SJCRH30 (cell line): ENCODE results near the gene HHAT. TPM values are rescaled to one million over a fixed set of nuclear protein-coding genes. Genes with fewer than 3 reads are reported as not detected.
"Not testable (repeated sequence)": the region's sequence is repeated elsewhere in the genome, so short reads cannot be mapped to it uniquely, and the experiment has no call there.

Source experiments
- DNase-seq, 2 experiments: peaks; one replicate each; pipeline ENCODE4 v3.0.0-alpha.2; 2015 to 2020
- H3K27ac ChIP-seq: fragments of 250-450 bp; sonication (Bioruptor Pico); 2 replicates; pipeline ENCODE4 v1.5.1; 2020; ENCODE audit warnings: mild to moderate bottlenecking, moderate library complexity
- H3K27me3 ChIP-seq: fragments of 250-450 bp; sonication (Bioruptor Pico); 2 replicates; pipeline ENCODE4 v1.5.1; 2020; ENCODE audit warnings: mild to moderate bottlenecking, moderate library complexity
- H3K36me3 ChIP-seq: fragments of 250-450 bp; sonication (Bioruptor Pico); 2 replicates; pipeline ENCODE4 v1.5.1; 2020; ENCODE audit warnings: mild to moderate bottlenecking, moderate library complexity
- H3K4me1 ChIP-seq: fragments of 250-450 bp; sonication (Bioruptor Pico); 2 replicates; pipeline ENCODE4 v1.5.1; 2020; ENCODE audit warnings: mild to moderate bottlenecking, moderate library complexity
- H3K4me3 ChIP-seq: fragments of 250-450 bp; sonication (Bioruptor Pico); 2 replicates; pipeline ENCODE4 v1.5.1; 2020; ENCODE audit warnings: mild to moderate bottlenecking, moderate library complexity
- H3K9me3 ChIP-seq: fragments of 250-450 bp; sonication (Bioruptor Pico); replicated peaks from 2 replicates; pipeline ENCODE4 v1.5.1; 2020; ENCODE audit warnings: mild to moderate bottlenecking, moderate library complexity
- total RNA-seq: library from RNA; depleted of rRNA; stranded (reverse); fragments of >200 nt; shearing (Covaris generic); gene quantifications from 2 replicates; pipeline ENCODE4 v1.2.3, GENCODE V29; 2014

HHAT gene
- total RNA-seq, 1 experiment from 2014 or later, result 5.1 TPM

DNA sequence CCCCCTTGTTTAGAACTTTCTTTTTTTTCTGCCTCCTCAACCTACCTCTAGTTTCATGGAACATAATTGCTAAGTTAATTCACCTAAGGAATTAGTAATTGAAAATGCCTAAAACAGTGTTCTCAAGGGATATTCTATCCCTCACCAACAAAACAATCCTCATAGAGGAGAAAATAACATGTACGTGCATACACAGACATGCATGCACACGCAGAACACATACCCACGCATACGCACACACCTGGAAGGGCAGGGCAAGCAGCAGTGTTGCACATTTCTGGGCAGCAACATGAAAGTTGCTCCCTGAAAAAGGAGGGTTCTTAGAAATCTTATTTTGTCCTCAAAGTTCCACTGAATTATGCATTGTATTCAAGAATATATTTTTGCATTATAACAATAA, 76.6 kb downstream of the HHAT start:
- Histone ChIP-seq H3K36me3 (no peaks in the 10 kb centered on the region), H3K4me1 (peaks cover 8% of the 10 kb centered on the region), H3K27me3 (no peaks in the 10 kb centered on the region), H3K4me3 (no peak overlapping the region), H3K27ac (no peak overlapping the region), H3K9me3 (no peaks in the 10 kb centered on the region)
- DNase-seq, result no peak

DNA sequence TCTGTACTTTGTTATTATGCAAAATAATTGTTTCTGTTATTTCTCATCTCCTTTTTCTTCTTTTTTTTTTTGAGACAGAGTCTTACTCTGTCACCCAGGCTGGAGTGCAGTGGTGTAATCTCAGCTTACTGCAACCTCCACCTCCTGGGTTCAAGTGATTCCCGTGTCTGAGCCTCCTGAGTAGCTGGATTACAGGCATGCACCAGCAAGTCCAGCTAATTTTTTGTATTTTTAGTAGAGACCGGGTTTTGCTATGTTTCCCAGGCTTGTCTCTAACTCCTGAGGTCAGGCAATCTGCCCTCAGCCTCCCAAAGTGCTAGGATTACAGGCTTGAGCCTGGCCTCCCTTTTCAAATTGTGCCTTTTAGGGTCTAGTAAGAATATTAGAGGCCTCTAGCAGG, 77.6 kb downstream of the HHAT start:
- not testable (repeated sequence) for H3K4me3 ChIP-seq, DNase-seq, H3K4me1 ChIP-seq, H3K9me3 ChIP-seq, H3K27me3 ChIP-seq, H3K27ac ChIP-seq, H3K36me3 ChIP-seq

DNA sequence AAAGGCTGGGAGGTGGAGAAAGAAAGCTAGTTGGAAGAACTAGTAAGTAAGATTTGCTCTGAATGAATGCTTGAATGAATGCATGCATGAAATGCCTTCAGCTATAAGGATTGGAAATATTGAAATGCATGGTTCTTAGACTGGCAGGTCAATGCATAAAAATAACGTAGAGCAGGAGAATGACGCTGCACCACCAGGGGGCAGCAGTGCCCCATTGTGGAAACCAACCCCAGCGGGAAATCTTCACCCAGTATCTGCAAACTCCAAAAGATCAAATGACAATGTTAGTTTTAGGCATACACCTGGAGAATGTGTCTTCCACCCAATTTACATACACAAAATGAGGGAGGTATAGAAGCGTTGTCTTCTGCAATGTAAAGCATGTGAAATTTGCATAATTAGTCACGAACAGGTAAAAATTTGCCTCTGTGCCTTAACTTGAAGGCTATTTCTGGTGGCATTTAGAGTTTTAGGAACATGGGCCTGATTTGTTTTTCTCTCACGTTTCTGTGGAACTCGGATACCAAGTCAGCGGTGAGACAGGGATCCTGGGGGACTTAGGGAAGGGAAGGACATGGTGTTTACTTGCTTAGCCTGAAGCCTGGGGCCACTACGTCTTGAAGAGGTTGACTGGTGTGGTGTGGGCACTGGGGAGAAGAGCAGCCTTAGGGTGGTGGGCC, 78.6 kb downstream of the HHAT start:
- peak; percentile 56 to 87 for DNase-seq
- H3K36me3 ChIP-seq, result no peaks in the 10 kb centered on the region
- H3K4me3 ChIP-seq, result no peak overlapping the region
- H3K4me1 ChIP-seq, result peaks cover 8% of the 10 kb centered on the region
- no peak overlapping the region for H3K27ac ChIP-seq
- no peaks in the 10 kb centered on the region for H3K27me3 ChIP-seq
- no peaks in the 10 kb centered on the region; the same call in 1 of the 2 replicates for H3K9me3 ChIP-seq

DNA sequence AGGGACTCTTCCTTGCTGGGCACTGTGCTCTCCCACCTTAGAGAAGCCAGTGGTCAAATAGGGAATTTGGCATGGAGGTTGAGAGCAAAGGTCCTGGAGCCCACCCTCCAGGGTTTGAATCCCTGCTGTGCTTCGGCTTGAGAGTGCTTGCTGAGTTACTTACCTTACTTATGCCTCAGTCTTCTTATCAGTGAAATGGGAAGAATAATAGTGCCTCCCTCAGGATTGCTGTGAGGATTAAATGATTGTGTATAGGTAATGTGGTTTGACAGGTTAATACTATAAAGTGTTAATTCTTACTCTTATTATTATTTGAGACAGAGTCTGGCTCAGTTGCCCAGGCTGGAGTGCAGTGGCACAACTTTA, 79.2 kb downstream of the HHAT start:
- no peaks in the 10 kb centered on the region for H3K36me3 ChIP-seq
- H3K27ac ChIP-seq, result no peak overlapping the region
- H3K27me3 ChIP-seq, result no peaks in the 10 kb centered on the region
- no peak overlapping the region for H3K4me3 ChIP-seq
- H3K4me1 ChIP-seq, result peaks cover 8% of the 10 kb centered on the region
- H3K9me3 ChIP-seq, result no peaks in the 10 kb centered on the region; the same call in 1 of the 2 replicates
- DNase-seq, result no peak

DNA sequence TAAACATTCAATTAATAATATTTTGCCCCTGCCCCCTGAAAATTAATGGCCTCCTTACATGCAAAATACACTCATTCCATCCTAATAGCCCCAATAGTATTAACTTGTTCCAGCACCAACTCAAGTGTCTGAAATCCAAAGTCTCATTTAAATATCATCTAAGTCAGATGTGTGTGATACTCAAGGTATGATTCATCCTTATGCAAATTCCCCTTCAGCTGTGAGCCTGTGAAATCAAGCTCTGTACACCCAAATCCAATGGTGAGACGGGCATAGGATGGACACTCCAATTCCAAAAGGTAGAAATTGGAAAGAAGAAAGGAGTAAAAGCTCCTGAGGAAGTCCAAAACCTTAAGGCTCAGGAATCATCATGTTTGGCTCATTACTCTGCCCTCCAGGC, 83.5 kb downstream of the HHAT start:
- H3K4me1 ChIP-seq, result peaks cover 12% of the 10 kb centered on the region
- no peaks in the 10 kb centered on the region; the same call in 1 of the 2 replicates for H3K9me3 ChIP-seq
- no peak overlapping the region for H3K27ac ChIP-seq
- no peaks in the 10 kb centered on the region for H3K27me3 ChIP-seq
- no peaks in the 10 kb centered on the region for H3K36me3 ChIP-seq
- no peak overlapping the region for H3K4me3 ChIP-seq
- no peak for DNase-seq

DNA sequence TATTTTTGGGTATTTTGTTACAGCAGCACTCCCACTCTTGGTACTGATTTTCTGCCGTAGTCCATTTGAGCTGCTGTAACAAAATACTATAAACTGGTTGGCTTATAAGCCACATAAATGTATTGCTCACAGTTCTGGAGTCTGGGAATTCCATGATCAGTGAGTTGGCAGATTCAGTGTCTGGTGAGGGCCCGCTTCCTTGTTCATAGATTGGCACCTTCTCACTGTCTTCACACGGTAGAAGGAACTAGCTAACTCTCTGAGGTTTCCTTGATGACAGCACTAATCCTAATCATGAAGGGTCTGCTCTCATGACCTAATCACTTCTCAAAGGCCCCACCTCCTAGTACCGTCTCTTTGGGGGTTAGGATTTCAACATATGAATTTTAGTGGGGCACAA, 85.2 kb downstream of the HHAT start:
- Histone ChIP-seq H3K36me3 (no peaks in the 10 kb centered on the region), H3K4me1 (peaks cover 8% of the 10 kb centered on the region), H3K9me3 (no peaks in the 10 kb centered on the region; the same call in 1 of the 2 replicates), H3K4me3 (no peak overlapping the region), H3K27ac (no peak overlapping the region), H3K27me3 (no peaks in the 10 kb centered on the region)
- no peak for DNase-seq

DNA sequence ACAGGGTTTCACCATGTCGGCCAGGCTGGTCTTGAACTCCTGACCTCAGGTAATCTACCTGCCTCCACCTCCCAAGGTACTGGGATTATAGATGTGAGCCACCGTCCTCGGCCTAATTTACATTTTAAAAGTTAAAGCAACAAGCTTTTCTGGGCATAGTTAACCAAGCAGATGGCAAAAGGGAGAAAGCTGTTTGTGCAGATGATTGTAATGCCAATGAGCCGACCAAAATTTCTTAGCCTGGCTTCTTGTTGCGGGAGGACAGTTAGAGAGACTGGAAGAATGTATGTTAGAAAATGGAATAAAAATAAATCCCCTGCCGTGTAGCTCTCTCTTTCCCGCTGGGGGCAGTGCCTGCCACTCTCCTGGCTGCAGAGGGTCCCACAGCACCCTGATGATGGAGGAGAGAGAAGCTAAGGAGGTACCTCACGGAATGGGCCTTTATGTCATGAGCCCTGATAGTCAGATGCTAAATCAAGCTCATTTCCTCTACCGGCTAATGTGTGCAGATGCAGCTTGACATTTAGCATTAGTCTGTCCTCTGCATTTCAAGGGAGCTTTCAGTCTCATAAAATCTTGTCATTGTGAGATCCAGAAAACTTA, 87.2 kb downstream of the HHAT start:
- Histone ChIP-seq H3K27me3 (no peaks in the 10 kb centered on the region), H3K36me3 (no peaks in the 10 kb centered on the region), H3K9me3 (no peaks in the 10 kb centered on the region; the same call in 1 of the 2 replicates), H3K4me1 (peaks cover 8% of the 10 kb centered on the region), H3K4me3 (no peak overlapping the region), H3K27ac (no peak overlapping the region)
- no peak for DNase-seq

DNA sequence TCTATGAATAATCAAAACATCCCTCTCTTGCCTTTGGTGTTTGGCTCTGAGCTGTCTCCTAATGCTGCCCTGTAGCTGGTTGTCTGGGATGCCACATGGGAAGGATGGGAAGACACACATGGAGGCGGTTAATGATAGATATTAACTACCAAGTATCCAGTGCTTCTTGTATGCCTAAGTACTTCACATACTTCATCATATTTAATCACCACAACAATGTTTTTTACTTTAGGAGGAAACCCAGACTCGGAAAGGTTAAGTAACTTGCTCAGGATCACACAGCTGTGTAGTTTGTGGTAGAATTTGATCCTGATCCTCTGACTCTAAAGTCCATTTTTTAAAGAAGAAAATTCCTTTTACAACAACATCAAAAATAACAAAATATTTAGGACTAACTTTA, 88.0 kb downstream of the HHAT start:
- no peak for DNase-seq
- Histone ChIP-seq H3K27ac (no peak overlapping the region), H3K4me3 (no peak overlapping the region), H3K36me3 (no peaks in the 10 kb centered on the region), H3K9me3 (no peaks in the 10 kb centered on the region; the same call in 1 of the 2 replicates), H3K27me3 (no peaks in the 10 kb centered on the region), H3K4me1 (peaks cover 8% of the 10 kb centered on the region)

DNA sequence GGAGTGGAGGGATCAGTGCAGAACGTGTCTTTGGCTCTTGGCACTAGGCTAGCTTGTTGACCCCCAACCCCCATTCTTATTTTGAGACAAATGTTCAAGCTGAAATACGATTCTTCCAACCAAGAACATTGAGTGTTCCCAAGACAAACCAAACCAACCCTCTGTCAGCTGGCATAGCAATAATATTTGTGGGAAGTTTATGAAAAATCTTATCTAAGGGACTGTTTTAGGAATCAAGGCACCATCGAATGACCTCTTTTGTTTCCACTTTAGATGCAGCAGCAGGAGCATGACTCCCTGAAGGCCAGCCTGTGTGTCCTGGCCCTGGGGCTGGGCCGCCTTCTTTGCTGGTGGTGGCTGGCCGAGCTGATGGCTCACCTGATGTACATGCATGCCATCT, 89.2 kb downstream of the HHAT start:
- Histone ChIP-seq H3K27me3 (no peaks in the 10 kb centered on the region), H3K27ac (no peak overlapping the region), H3K4me1 (peaks cover 8% of the 10 kb centered on the region), H3K9me3 (no peaks in the 10 kb centered on the region), H3K36me3 (no peaks in the 10 kb centered on the region), H3K4me3 (no peak overlapping the region)
- DNase-seq, result no peak

DNA sequence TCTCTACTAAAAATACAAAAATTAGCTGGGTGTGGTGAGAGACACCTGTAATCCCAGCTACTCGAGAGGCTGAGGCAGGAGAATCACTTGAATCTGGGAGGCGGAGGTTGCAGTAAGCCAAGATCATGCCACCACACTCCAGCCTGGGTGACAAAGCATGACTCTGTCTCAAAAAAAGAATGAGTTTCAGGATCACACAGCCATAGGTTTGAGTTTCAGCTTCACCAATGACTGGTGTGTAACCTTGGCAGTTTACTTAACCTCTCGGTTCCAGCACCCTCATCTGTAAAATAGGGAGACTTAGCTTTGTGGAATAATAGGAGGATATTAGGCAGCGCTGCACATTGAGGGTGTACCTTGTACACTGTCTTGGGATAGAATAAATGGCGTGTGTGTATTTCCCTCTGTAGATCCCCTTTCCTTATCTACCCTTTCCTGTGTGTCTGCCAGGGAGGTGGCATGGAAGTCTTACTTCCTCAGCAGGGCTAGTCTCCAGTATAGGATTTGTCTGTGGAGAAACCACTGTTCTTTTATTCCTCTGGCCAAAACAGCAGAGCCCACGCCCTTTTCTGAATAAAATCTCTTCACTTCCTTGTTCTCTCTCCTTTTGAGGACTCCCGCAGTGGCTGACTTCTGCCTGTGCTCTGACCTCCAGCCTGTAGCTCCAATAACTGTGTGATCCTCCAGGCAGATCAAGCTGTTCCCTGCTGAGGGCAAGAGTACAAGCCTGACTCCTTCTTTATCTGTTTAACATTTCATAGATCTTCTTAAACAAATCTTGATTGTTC, 90.4 kb downstream of the HHAT start:
- Histone ChIP-seq H3K9me3 (no peaks in the 10 kb centered on the region), H3K27ac (no peak overlapping the region)

DNA sequence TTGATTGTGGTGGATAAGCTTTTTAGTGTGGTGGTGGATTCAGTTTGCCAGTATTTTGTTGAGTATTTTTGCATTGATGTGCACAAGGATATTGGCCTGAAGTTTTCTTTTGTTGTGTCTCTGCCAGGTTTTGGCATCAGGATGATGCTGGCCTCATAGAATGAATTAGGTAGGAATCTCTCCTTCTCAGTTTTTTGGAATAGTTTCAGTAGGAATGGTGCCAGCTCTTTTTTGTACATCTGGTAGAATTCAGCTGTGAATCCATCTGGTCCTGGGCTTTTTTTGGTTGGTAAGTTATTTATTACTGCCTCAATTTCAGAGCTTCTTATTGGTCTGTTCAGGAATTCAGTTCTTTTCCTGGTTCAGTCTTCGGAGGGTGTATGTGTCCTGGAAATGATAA, 98.0 kb downstream of the HHAT start:
- not testable (repeated sequence) for H3K27ac ChIP-seq, H3K9me3 ChIP-seq, H3K4me1 ChIP-seq, H3K4me3 ChIP-seq, H3K36me3 ChIP-seq, DNase-seq, H3K27me3 ChIP-seq

More for the DNA sequence above, 90.4 kb downstream of the HHAT start:
- Histone ChIP-seq H3K4me1 (peaks cover 8% of the 10 kb centered on the region), H3K27me3 (no peaks in the 10 kb centered on the region), H3K4me3 (no peak overlapping the region), H3K36me3 (no peaks in the 10 kb centered on the region)
- no peak for DNase-seq

DNA sequence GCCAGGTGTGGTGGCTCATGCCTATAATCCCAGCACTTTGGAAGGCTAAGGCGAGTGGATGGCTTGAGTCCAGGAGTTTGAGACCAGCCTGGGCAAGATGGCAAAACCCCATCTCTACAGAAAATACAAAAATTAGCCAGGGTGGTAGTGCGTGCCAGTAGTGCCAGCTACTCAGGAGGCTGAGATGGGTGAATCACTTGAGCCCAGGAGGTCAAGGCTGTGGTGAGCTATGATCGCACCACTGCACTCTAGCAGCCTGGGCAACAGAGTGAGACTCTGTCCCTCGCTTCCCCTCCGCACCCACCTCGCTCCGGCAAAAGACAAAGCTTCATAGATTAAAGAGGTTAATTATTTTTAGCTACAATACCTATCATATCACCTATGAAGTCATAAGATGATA, 100.0 kb downstream of the HHAT start:
- Histone ChIP-seq H3K9me3 (no peaks in the 10 kb centered on the region), H3K4me1 (no peaks in the 10 kb centered on the region), H3K36me3 (no peaks in the 10 kb centered on the region), H3K4me3 (no peak overlapping the region), H3K27ac (no peak overlapping the region), H3K27me3 (no peaks in the 10 kb centered on the region)
- DNase-seq, result no peak

DNA sequence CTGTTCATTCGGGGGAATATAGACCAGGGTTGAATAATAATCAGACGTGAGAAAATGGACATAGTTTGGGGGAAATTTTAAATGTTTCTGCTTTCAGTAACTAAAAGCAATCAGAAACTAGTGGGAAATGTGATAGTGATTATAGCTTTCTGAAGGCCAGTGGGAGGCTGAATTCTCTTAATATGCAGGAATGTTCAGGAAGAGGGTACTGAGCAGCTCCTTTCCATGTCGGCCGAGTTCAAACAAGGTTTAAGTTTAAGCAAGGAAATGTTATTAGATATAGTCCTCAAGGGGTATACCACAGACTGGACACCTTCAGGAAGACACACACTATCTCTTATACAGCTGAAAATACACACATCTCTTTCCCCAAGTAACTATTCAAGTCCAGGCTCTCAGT, 105.5 kb downstream of the HHAT start:
- H3K9me3 ChIP-seq, result peaks cover 5% of the 10 kb centered on the region; the same call in 1 of the 2 replicates
- H3K27ac ChIP-seq, result no peak overlapping the region
- no peak for DNase-seq
- no peak overlapping the region for H3K4me3 ChIP-seq
- H3K36me3 ChIP-seq, result no peaks in the 10 kb centered on the region
- H3K27me3 ChIP-seq, result no peaks in the 10 kb centered on the region
- peaks cover 27% of the 10 kb centered on the region for H3K4me1 ChIP-seq

DNA sequence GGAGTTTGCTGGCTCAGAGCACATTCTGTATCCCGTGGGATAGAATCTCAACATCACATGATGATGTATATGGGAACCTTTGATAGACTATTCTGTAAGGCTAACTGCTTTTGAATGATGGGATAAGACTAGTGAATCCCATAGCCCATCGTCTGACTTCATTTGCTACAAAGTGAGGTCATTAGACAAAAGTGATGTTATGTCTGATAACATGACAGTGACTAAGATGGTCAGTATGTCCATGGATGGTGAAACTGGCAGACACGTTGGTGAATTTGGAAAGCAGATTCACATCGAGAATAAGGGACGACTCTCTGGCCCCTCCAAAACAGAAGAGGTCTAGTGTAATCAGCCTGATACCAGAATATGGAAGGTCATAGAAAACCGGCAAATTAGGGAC, 108.4 kb downstream of the HHAT start:
- Histone ChIP-seq H3K27me3 (no peaks in the 10 kb centered on the region), H3K4me1 (peaks cover 50% of the 10 kb centered on the region), H3K36me3 (no peaks in the 10 kb centered on the region), H3K9me3 (peaks cover 5% of the 10 kb centered on the region; the same call in 1 of the 2 replicates), H3K27ac (peak overlapping the region; percentile 98), H3K4me3 (no peak overlapping the region)
- DNase-seq, result no peak

DNA sequence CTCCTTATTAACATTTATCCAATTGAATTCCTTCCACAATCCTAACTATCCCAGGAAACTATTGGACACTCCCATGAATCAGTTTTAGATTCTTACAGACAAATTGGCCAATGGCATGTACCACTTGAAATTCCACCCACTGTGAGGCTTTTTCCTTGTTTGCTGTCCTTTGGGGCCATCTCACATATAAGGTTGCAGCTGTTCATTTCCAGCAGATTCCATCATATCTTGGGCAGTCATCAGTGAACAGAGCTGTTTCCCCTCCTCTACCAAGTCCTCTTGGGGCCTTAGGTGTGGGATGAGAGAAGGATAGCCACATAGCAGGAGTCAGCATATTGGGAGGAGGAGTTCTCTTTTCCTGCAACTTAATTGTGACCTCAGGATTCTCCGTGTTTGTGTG, 109.1 kb downstream of the HHAT start:
- no peaks in the 10 kb centered on the region for H3K27me3 ChIP-seq
- peaks cover 5% of the 10 kb centered on the region; the same call in 1 of the 2 replicates for H3K9me3 ChIP-seq
- H3K4me3 ChIP-seq, result no peak overlapping the region
- H3K36me3 ChIP-seq, result no peaks in the 10 kb centered on the region
- DNase-seq, result peak; percentile 81 to 87
- H3K4me1 ChIP-seq, result peaks cover 50% of the 10 kb centered on the region
- H3K27ac ChIP-seq, result peak overlapping the region; percentile 98
